GM11168 (cell line): ENCODE measurements around the gene FANCC.

ENCODE experiments used
- in situ Hi-C: fragments of 300-500 bp; cut with MboI; formaldehyde crosslinking; loops from one replicate; pipeline ENCODE4 v1.12.0; 2022; ENCODE audit warnings: low sequenced_read_pairs; ENCODE audit not compliant: unreplicated experiment

Gene FANCC

DNA sequence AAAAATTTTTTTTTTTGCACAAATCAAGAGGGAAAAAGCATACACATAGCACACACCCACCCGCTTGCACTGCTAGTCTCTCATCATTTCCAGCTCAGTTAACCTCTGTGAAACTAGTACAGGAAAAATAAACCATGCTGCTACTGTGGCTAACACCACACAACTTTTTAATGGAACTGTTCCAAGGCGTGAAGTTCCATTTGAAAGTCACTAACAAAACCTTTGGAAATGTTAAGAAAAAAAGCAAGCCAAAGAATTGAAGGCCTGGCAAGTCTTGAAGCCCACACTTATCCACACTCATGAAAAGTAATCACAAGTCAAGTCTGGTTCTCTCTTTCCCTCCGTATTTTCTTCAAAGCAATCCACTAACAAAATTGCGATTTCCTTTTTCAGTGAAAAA lies 116.3 kb downstream of the FANCC start:
- in situ Hi-C loops = no loop called here

DNA sequence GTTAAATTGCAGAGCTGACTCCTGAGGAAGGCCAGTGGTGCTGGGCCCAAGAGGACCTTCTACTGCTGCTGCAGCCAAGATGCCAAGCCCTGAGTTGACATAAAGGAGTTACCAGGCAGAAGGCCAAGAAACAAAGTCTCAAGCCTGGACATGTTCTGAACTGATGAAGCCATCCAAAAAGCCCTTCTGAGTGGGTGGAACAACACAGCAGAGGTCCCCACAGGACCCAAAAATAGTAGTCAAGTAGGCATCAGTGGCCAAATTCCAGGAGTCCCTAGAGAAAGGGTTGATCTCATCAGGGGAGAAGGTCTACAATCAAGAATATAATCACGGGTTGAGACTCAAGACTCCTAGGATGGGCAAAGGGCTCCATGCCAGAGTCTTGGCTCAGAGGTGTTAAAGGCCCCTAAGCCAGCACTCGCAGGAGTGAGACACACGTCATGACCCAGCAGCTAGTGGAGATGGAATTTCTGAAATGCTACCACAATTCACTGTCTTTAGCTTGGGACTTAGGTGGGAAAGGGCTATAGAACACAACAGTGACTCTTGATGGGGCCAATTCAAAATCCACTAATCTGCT lies 119.7 kb downstream of the FANCC start:
- in situ Hi-C loops = no loop called here

DNA sequence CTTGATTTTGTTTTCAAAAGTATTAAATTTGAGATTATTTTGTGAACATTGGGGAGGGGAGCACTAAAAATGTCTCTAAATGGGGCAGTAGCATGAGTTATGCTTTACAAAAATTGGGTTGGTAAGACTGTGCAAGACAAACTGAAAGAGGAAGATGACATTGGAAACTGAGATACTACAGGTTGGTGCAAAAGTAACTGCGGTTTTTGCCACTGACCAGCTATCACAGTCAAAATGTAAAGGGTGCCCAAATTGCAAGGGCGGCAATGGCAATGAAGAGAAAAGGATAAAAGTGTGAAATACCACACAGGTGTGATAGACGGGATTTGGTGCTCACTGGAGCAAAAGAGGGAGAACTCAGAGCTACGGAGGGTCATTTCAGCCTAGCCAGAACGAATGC lies 124.0 kb downstream of the FANCC start:
- in situ Hi-C loops = no loop called here

DNA sequence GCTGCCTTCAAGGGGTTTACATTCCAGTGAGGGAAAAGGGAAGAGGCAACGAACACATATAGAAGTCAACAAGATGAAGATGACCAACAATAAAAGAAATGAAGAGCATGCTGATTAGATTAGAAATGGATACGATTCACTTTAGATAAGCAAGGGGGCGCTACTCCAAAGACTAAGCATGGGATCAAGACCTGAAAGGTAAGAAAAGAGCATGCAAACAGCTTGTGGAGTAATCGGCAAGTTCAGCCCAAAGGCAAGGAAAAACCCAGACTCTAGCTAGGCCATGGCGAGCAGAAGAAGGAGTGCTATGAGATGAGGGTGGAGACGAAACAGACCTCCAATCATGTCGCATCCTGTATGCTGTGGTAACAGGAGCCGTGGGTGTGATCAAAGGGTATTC lies 124.4 kb downstream of the FANCC start:
- in situ Hi-C loops = no loop called here

DNA sequence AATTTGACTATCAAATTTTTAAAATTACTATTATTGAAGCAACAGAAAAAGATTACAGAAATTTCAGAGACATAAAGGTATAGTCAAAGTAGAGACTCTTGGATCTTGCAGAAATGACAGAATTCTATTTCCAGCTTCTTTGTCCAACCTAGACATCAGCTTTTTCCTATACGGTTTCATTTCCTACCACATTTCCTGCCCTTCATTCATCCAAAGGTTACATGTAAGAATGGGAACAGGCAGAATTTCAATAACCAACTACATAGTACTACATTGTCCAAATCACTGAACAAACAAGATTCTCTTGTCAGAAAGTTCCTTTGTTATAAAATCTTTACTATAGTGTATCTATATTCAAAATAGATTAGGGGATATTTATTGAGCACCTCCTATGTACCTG lies 124.9 kb downstream of the FANCC start:
- in situ Hi-C loops = no loop called here

DNA sequence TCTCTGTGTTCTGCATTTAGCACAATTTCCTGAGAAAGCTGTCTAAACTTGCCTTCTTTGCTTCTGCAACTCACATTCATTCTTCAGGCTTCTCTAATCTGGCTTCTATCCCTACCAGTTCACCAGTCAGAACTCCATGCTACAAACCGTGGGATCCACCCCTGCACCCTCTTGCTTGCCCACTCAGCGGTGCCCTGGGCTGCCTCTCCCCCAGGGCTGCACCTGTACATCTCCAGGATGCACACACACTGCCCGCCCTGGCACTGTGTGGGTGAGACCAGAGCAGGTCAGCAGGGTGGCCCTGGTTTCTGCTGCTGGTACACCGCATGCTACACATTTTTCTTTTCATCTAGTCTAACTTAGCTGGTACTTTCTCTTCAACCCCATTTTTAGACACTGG lies 127.1 kb downstream of the FANCC start:
- in situ Hi-C loops = no loop called here

DNA sequence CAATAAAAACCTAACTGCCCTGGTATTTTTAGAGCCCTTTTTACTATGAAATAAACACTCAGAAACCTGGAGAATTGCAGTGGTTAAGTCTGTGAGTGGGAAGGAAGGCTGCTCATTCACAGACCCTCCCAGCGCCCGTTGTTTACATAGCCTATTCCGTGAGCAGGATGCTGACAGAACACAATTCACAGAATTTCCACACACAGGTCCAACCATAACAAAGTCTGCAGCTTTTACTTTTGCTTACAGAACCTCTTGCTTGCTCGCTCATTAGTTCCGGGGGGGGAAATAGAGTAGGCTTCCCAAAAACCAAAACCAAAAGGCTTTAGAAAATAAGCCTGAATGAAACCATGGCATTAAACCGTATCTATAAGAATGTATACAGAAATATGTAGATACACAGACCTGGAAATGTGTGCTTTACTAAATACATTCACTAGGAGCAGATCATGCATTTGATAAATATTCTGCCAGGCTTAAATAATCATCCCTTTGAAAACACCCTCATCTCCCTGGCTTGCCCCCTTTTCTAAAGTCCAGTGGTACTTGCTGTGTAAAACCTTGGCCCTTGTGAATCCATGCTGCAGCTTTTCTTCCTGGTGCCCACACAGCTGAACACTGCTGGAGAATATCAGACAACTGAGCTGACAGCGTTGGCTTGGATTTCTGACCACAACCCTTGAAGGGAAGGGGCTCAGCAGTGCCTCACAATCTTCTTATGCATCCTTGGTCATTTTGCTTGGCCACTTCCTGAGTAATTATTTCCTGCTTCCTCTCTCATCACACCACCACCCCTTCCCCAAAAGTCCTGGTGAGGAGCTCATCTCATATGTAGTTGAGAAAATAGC lies 128.0 kb downstream of the FANCC start:
- in situ Hi-C loops = no loop called here

DNA sequence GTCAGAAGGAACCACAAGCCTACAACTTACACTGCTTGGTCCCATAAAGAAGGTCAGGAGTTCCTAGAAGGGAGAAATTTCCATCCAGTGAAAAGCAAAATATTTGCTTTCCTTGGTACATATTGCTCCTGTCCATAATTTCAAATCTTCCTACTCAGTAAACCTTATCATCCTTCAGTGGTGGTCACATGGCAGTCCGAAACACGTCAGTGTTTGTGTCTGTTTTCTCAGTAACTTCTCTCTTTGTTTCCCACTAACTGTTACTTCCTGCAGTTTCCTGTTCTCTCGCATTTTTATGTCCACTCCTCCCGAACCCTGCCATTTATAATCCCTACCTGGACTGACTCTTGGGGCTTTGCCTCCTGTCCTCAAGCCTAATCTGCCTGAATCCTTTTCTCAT lies 129.1 kb downstream of the FANCC start:
- in situ Hi-C loops = no loop called here

DNA sequence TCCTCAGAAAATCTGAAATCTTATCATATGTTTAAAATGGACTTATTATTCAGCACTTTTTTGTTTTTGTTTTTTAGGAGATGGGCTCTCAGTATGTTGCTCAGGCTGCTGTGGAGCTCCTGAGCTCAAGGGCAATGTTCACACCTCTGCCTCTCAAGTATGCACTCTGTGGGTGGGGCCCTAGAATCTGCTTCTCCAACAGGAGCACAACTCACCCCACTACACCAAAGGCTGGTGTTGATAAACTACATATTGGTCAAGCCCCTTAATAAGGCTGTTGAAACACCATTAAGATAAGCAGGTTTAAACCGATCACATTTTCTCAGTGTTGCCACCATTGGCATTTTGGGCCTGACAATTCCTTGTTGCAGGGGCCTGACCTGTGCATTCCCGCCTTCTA lies 131.6 kb downstream of the FANCC start:
- in situ Hi-C loops = no loop called here

DNA sequence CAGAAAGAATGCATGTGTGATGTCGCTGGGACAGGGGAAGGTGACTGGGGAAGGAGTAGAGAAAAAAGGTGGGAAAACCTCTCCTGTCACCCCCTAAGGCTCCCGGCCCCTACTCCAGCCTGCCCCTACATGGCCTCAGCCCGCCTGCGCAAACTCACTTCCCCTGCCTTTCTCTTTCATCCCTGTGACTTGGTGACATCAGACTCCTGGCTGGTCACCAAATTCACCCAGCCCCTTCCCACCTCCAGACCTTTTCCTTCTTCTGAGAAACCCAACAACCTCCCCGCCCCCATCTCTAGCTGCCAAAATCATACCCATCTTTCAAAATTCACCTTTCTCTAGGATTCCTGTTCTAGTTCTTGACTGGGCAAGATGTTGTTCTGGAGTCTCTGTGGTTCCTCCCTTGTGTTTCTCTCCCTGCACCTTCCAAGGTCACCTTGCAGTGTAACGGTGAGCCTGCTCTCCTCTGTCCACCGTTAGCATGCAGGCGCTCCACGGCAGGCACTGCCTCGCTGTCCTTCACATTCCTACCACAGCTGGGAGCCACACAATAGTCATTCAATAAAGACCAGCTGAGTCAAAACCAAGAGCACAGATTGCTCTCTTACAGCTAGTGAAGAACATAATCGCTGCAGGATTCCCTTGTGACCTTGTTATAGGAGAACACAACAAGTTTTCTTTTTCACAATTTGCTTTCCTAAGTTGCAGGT lies 134.5 kb downstream of the FANCC start:
- in situ Hi-C loops = no loop called here

DNA sequence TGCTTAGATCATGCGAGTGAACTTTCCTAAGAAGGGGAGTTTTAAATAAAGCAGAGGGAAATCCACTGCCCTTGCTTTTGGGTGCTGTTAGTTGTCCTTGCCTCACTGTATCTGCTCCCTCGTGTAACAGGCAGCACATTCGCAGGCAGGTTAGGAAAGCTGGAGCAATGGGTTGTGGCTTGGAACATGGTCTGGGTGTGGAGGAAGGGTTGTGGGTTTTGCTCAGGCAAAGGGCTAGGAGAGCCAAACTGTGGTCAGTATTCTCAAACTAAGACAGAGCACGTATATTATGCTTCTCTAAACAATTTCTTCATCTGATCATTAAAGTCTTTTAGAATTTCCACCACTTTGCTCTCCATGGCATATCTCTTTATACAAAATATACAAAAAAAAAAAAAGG lies 135.7 kb downstream of the FANCC start:
- in situ Hi-C loops = no loop called here

DNA sequence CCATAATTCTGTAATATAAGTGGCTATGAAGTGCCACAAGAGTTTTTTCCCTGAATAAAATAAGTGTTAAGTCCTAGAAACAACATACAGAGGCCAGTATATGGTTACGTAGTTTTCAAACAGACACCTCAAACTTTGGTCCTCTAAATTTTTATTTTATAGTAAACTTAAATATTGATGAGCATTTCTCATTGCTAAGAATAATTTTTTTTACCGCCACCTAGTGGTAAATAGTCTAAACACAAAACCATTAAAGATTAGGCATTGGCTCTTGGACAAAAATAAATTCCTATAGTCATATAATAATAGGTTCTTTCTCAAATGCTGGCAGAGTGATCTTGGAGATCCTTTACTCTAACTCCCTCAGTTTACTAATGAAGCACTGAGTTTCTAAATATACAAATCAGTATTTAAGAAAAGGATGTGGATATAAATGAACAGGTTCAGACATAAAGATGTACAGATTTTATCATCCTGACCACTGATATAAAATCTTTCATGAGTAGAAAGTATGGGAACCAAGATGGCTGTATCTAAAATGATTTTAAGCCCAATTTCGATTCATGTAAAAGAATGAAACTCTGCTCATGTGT lies 136.2 kb downstream of the FANCC start:
- in situ Hi-C loops = no loop called here

DNA sequence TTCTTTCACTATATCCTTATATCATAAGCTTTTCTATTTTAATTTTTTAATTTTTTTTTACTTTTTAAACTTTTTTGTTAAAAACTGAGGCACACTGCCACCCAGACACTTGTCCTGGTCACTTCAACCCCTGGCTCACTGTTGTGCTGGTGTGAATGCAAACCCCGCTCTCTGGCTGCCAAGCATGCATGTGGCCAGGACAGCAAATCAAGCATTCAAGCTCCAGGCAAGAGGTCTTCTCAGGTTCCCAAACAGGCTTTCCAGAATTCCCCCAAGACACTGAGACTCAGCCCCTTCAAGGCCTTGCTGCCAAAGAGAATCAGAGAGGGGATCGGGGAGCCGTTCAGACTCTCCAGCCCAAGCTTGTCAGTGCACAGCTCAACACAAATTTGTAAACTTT lies 139.9 kb downstream of the FANCC start:
- in situ Hi-C loops = no loop called here

DNA sequence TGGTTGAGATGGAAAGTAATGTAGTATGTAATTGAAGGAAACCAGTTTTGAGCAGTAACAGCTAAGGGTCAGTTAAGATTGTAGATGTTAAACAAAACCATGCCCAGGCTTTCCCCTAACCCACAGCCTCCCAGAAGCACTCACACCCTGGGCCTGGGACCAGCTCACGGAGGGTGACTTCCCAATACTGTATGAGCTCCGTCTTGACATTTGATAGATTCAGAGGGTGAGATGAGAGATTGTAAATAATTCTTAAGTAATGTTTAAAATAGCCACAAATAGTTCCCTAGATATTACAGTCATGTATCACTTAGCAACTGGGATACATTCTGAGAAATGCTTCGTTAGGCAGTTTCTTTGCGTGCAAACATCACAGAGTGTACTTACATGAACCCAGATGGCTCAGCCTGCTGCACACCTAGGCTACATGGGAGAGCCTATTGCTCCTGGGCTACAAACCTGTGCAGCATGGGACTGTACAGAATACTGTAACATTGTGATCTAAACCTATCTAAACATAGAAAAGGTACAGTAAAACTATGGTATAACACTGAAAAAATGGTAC lies 140.7 kb downstream of the FANCC start:
- in situ Hi-C loops = no loop called here

DNA sequence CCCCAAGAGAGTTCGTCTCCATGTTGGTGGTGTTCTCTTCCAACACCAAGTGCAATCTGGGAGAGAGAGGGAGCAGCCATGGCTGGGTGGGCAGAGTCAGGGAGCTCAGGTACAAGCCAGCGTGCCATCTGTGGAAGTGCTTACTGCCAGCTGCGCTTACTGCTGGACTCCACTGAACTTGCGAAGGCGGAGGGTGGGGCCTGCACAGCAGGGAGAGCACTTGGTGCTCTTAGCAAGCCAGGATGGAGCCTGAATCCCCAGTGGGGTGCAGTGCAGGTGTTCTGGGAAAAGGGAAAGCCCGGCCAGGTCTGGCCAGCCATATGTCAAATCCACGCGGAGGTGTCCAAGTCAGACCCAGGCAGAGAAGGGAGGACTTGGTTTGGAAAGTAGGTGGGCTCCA lies 142.0 kb downstream of the FANCC start:
- in situ Hi-C loops = no loop called here

DNA sequence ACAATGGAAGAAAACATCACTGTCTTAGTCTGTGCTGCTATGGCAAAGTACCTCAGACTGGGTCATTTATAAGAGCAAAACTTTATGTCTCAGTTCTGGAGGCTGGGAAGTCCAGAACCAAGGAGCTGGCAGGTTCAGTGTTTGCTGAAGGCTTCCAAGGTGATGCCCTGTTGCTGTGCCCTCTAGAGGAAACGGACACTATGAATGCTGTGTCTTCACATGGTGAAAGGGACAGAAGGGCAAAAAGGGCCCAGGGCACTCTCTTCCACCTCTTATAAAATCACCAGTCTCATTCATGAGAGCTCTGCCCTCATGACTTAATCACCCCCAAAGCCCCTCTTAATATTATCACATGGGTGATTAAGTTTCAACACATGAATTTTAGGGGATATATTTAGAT lies 143.5 kb downstream of the FANCC start:
- in situ Hi-C loops = no loop called here

DNA sequence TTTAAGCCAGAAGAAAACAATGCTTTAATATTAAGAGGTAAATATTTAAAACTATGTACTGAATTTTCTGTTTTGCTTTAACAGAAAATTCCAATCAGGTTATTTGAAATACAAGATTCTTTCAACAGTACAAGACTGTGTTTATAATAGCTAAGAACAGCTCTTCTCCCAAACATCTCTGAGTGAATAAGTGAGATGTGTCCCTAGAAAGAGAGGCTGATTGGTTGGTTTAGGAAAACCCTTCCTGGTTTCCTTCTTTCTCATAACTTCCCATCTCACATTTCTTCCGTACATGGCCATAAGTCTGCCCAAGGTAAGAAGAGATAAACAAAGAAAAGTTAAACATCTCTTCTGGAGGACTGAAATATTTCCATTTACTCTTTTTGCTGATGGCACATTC lies 145.9 kb downstream of the FANCC start:
- in situ Hi-C loops = no loop called here

DNA sequence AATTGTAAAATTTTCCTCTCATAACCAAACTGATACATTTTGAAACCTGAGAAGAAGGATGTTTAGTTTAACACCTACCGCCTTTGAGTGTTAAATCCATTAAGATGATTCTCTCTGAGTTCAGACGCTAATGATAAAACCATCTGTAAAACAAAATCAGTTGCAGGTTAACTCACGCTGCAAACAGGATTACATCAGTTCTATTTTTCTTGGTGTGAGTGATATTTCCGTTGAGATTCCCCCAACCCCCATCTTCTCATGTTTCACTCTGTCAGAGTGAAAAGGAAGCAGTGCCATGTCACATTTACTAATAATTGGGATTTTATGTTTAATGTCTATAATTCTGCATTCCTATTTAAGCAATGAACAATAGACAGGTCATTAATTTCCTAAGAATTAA lies 146.5 kb downstream of the FANCC start:
- in situ Hi-C loops = no loop called here

DNA sequence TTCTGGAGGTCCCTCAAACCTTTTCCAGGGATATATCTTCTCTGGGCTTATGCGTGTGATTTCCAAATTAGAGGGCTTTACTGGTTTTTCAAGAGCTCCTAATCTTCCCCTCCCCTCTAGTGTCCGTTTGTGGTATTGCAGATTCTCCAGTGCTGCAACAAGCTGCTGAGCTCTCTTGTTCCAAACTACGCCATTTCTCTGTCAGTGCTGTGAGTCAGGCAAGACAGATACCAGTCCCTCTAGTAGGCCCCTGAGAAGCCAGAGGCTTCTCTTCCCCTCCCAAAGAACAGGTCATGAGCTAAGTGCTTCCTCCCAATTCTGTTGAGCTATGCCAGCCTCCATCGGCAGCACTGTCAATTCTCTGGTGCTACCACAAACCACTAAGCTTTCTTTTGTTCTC lies 149.5 kb downstream of the FANCC start:
- in situ Hi-C loops = no loop called here

DNA sequence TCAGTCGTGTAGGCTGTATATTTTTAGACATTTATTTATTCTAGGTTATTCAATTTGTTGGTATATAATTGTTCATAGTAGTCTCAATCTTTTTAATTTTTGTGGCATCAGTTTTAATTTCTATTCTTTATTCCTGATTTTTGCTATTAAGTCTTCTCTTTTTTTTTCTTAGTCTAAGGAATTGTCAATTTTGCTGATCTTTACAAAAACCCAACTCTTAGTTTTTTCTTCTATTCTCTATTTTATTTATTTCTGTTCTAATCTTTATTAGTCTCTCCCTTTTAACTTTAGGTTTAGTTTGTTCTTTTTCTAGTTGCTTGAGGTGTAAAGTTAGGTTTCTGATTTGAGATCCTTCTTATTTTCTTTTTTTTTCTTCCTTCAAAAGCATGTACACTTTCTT lies 152.5 kb downstream of the FANCC start:
- in situ Hi-C loops = no loop called here
